ENCODE results near the gene SH3PXD2A.

Gene SH3PXD2A

GRCh38 chr10:103619424-103620351, 235.7 kb downstream of the SH3PXD2A start:
- Histone ChIP-seq H3K36me3 (ENCODE audit: control insufficient read depth in 2 of 2, insufficient read depth in 1 of 2, low read length in 2 of 2) (peaks cover 0 to 94% of the 10 kb centered on the region in 2 experiments; a peak in 1 of 3 replicates), H3K4me1 (ENCODE audit: control insufficient read depth, insufficient read depth, low read length) (no peaks in the 10 kb centered on the region), H3K4me3 (ENCODE audit: low read depth, low read length) (no peak overlapping the region), H3K27ac (ENCODE audit: extremely low read depth, low read depth, low read length) (no peak overlapping the region), H3K9me3 (ENCODE audit: control insufficient read depth, insufficient read depth, low read depth, low read length) (no peaks in the 10 kb centered on the region)
- CTCF ChIA-PET = interaction anchor here (0.6 to 2.4 kb wide), 3 partner anchors 21 to 67 kb away, joined by 4 to 9 read pairs (median 8); no protein-coding TSS in a partner anchor
- POLR2A ChIA-PET = no interaction called here
- TF ChIP-seq ZNF768 (tag by site-specific recombination; IDR thresholded peaks at IDR 0.05) = no peak

GRCh38 chr10:103618575-103619423, 236.6 kb downstream of the SH3PXD2A start:
- no peak overlapping the region for H3K4me3 ChIP-seq (ENCODE audit: low read depth, low read length)
- CTCF ChIA-PET = interaction anchor here (1.0 to 2.4 kb wide), 2 partner anchors 20 to 47 kb away, joined by 3 to 9 read pairs; no protein-coding TSS in a partner anchor
- POLR2A ChIA-PET = no interaction called here
- H3K36me3 ChIP-seq (ENCODE audit: control insufficient read depth in 2 of 2, insufficient read depth in 1 of 2, low read length in 2 of 2) = peaks cover 0 to 93% of the 10 kb centered on the region in 2 experiments; a peak in 1 of 3 replicates
- H3K9me3 ChIP-seq (ENCODE audit: control insufficient read depth, insufficient read depth, low read depth, low read length) = no peaks in the 10 kb centered on the region
- no peak for TF ChIP-seq ZBTB11 (tag by site-specific recombination; conservative IDR thresholded peaks at IDR 0.05; ENCODE audit: low read depth)
- TF ChIP-seq ZIC2 (tag by site-specific recombination; IDR thresholded peaks at IDR 0.05) = peak; percentile 60
- H3K4me1 ChIP-seq (ENCODE audit: control insufficient read depth, insufficient read depth, low read length) = no peaks in the 10 kb centered on the region
- no peak overlapping the region for H3K27ac ChIP-seq (ENCODE audit: extremely low read depth, low read depth, low read length)

- CTCF ChIA-PET = interaction anchor here (0.9 to 1.0 kb wide), 2 partner anchors 48 to 69 kb away, joined by 3 to 4 read pairs; no protein-coding TSS in a partner anchor
- no peak overlapping the region for H3K27ac ChIP-seq (ENCODE audit: extremely low read depth, low read depth, low read length)
Observed at GRCh38 chr10:103617602-103618385, 237.6 kb downstream of the SH3PXD2A start.

More at GRCh38 chr10:103617602-103618385, 237.6 kb downstream of the SH3PXD2A start:
- H3K4me3 ChIP-seq (ENCODE audit: low read depth, low read length) = no peak overlapping the region
- H3K9me3 ChIP-seq (ENCODE audit: control insufficient read depth, insufficient read depth, low read depth, low read length) = no peaks in the 10 kb centered on the region
- no peaks in the 10 kb centered on the region for H3K4me1 ChIP-seq (ENCODE audit: control insufficient read depth, insufficient read depth, low read length)
- POLR2A ChIA-PET = no interaction called here
- peaks cover 0 to 93% of the 10 kb centered on the region in 2 experiments; a peak in 1 of 3 replicates for H3K36me3 ChIP-seq (ENCODE audit: control insufficient read depth in 2 of 2, insufficient read depth in 1 of 2, low read length in 2 of 2)
- TF ChIP-seq ZNF221 (tag by site-specific recombination; IDR thresholded peaks at IDR 0.05; ENCODE audit: borderline replicate concordance) = no peak
- no peak for TF ChIP-seq ZNF202 (tag by site-specific recombination; IDR thresholded peaks at IDR 0.05; ENCODE audit: borderline replicate concordance)
- TF ChIP-seq ZNF560 (tag by site-specific recombination; IDR thresholded peaks at IDR 0.05; ENCODE audit: borderline replicate concordance) = no peak
- no peak for TF ChIP-seq ZFHX2 (tag by site-specific recombination; conservative IDR thresholded peaks at IDR 0.05)
- TF ChIP-seq ZFP3 (tag by site-specific recombination; IDR thresholded peaks at IDR 0.05; ENCODE audit: low read depth) = no peak
- TF ChIP-seq ZNF292 (tag by site-specific recombination; IDR thresholded peaks at IDR 0.05; ENCODE audit: borderline replicate concordance, low read depth) = no peak
- TF ChIP-seq ZNF596 (tag by site-specific recombination; IDR thresholded peaks at IDR 0.05) = no peak
- no peak for TF ChIP-seq TCF7L2 (IDR thresholded peaks at IDR 0.05; ENCODE audit: borderline replicate concordance, low read depth, low read length)
- TF ChIP-seq SP3 (tag by site-specific recombination; IDR thresholded peaks at IDR 0.05) = no peak
- no peak for TF ChIP-seq ZNF354C (tag by site-specific recombination; IDR thresholded peaks at IDR 0.05; ENCODE audit: borderline replicate concordance, low read depth)
- no peak for TF ChIP-seq ZBTB1 (tag by site-specific recombination; IDR thresholded peaks at IDR 0.05)
- no peak for TF ChIP-seq ZSCAN23 (tag by site-specific recombination; IDR thresholded peaks at IDR 0.05)
